ENCODE data around the gene MYL12B.
"Not testable (repeated sequence)": the region's sequence is repeated elsewhere in the genome, so short reads cannot be mapped to it uniquely, and the experiment has no call there.

- not testable (repeated sequence) for TF ChIP-seq EZH2 (IDR thresholded peaks at IDR 0.05; ENCODE audit: low read depth); CTCF (conservative IDR thresholded peaks at IDR 0.05)
Measured at GRCh38 chr18:3220868-3221267, 41.1 kb upstream of the MYL12B start.

All from PC-9 (cell line).